LNCaP clone FGC (cell line): ENCODE data around the gene SIM1.
"Not testable (repeated sequence)": the region's sequence is repeated elsewhere in the genome, so short reads cannot be mapped to it uniquely, and the experiment has no call there.

Source experiments
- DNase-seq: peaks from one replicate; pipeline ENCODE4 v3.0.0-alpha.2; 2011; ENCODE audit warnings: low read depth
- H3K4me3 ChIP-seq: 2 replicates; pipeline ENCODE4 v1.5.1; 2011; ENCODE audit warnings: mild to moderate bottlenecking, low read depth, low read length, control low read depth
- CTCF ChIP-seq: IDR thresholded peaks from 2 replicates; pipeline ENCODE4 v1.5.1; 2012; ENCODE audit warnings: mild to moderate bottlenecking; ENCODE audit not compliant: control insufficient read depth, insufficient read depth; ENCODE audit errors: extremely low read depth

The SIM1 gene

DNA sequence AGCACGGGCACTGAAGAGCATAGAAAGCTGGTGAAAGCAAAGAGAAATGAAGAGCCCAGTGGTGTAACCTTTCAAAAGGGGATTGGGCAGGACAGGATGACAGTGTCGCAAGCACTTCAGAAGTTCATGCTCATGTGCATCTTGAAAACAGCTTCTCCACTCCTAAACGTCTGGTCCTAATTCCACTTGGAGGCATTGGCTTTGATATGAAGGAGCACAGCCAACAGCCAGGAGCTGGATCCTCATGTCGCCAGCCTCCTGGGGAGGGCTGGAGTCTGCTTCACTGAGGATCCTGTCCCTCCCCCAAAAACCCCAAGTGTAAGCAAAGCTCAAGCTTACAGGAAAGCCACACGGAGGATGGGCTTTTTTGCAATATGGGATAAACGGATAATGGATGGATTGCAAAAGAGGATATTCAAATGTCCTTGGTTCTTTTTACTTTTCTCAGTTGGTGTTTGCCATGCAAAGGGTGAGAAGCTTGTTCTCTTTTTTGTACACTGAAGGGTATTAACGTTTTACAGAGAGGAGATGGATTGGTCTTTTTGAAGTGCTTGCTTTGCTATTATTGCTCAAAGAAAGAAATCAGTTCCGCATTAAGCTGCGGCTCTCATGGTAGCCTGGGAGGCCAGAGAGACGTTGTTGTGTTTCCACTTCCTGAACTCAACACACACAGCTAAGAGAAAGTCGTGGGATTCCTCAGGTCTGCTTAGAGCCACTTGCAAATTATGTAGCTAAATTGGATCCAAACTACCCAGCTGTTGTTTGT, 92.2 kb downstream of the SIM1 start:
- no peak overlapping the region for H3K4me3 ChIP-seq
- no peak for DNase-seq
- TF ChIP-seq CTCF, result no peak

DNA sequence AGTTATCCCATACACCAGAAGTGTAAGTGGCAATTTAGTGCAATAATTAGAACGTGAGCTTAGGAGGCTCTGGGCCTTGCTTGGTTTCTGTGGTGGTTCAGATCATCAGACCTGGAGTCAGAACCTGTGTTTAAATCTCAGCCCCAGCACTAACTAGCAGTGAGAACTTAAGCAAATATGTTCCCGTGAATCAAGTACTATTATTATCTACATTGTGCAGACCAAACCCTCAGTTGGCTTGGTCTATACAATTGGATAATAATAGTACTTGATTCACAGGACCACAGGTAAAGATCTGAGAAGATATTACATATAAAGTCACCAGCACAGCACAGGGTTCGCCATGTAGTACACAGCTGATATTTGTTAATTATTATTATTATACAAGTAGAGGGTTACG, 93.1 kb downstream of the SIM1 start:
- TF ChIP-seq CTCF, result no peak
- DNase-seq, result no peak
- H3K4me3 ChIP-seq, result no peak overlapping the region

GRCh38 chr6:100370265-100370664, 94.5 kb downstream of the SIM1 start:
- no peak for TF ChIP-seq CTCF
- H3K4me3 ChIP-seq, result no peak overlapping the region
- DNase-seq, result no peak

DNA sequence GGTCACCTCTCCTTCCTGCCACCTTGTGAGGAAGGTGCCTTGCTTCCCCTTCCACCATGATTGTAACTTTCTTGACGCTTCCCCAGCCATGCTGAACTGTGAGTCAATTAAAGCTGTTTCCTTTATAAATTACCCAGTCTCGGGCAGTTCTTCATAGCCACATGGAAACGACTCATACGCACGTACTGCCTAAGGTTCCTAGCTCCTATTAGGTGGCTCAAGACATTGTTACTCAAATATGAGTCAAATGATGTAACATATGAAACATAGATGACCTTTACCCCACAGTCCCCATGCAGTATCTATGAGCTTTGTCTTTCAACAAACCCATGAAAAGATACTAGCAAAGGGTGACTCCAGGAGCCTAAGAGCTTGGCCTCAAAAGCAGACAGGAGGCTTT, 98.3 kb downstream of the SIM1 start:
- no peak for DNase-seq
- no peak overlapping the region for H3K4me3 ChIP-seq
- no peak for TF ChIP-seq CTCF

- DNase-seq, result no peak
- no peak for TF ChIP-seq CTCF
- H3K4me3 ChIP-seq, result no peak overlapping the region
Observed at GRCh38 chr6:100363651-100364050, 101.1 kb downstream of the SIM1 start.

DNA sequence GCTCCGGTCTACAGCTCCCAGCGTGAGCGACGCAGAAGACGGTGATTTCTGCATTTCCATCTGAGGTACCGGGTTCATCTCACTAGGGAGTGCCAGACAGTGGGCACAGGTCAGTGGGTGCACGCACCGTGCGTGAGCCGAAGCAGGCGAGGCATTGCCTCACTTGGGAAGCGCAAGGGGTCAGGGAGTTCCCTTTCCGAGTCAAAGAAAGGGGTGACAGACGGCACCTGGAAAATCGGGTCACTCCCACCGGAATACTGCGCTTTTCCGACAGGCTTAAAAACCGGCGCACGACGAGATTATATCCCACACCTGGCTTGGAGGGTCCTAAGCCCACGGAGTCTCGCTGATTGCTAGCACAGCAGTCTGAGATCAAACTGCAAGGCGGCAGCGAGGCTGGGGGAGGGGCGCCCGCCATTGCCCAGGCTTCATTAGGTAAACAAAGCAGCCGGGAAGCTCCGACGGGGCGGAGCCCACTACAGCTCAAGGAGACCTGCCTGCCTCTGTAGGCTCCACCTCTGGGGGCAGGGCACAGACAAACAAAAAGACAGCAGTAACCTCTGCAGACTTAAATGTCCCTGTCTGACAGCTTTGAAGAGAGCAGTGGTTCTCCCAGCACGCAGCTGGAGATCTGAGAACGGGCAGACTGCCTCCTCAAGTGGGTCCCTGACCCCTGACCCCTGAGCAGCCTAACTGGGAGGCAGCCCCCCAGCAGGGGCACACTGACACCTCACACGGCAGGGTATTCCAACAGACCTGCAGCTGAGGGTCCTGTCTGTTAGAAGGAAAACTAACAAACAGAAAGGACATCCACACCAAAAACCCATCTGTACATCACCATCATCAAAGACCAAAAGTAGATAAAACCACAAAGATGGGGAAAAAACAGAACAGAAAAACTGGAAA, 109.7 kb downstream of the SIM1 start:
- DNase-seq, H3K4me3 ChIP-seq: not testable (repeated sequence)

DNA sequence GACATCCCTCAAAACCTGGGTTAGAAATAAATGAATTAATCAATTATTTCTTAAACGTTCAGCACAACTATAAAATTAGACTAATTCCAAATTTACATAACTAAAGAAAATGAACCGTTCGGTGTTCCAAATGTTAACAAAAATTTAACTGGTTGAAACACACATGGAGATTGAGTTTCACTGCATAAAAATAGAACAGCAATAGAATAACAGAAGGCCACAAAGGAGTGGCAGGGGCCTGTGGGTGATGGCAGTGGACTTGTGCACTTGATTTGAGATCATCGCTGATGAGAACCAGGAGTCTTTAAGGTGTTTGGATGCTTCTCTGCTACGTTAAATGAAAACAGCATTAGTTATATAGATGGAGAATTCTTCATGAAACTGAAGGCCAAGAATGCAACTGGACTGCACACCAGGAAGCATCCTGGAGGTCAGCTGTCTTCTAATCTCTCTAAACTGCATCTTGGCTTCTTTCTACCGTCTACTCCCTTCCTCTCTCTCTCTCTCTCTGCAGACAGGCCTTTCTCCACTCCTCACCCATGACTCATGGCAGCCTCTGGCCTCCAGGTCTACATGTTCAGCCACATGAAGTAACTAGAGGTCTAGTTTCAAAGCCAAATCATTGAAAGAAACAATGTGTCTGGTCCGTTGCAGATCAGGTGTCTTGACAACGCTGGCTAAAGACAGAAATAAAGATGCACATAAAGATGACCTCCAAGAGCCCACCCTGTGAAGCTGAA, 111.3 kb downstream of the SIM1 start:
- no peak for TF ChIP-seq CTCF
- no peak for DNase-seq
- H3K4me3 ChIP-seq, result no peak overlapping the region
